SW480 (cell line): Measurements from ENCODE around the gene TSPAN18.

ENCODE experiments used
- DNase-seq: peaks from one replicate; pipeline ENCODE4 v3.0.0-alpha.2; 2016; ENCODE audit warnings: low spot score

Gene TSPAN18

GRCh38 chr11:44957776-44958564, 231.2 kb downstream of the TSPAN18 start:
- DNase-seq: no peak

GRCh38 chr11:44959064-44959463, 232.3 kb downstream of the TSPAN18 start:
- no peak for DNase-seq

DNA sequence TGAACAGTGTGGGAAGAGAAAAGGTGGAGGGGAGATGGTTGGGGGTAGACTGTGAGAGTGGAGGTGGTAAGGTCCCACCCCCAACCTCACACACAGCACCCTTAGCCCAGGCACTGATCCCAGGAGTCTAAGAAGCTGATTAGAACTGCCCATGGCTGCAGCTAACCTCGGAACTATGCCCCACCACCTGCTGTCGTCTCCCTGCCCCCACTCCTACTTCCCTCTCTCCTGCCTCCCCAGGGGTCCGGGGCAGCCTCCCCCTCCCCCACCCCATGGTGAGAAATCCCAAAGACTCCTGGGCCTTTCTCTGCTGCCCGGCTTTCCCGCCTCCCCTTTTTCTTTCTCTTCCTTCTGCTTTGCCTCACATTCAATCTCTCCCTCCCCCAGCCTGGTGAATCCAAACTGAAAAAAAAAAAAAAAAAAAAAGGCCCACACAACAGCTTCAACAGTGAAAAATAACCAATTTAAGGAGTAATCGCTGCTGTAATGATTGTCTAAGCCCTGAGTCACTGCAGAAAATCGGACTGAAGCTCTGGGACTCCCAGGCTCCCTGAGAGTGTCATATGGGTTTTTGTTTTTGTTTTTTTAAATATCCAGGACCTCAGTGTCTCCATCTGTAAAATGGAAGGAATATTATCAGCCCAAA, 233.6 kb downstream of the TSPAN18 start:
- DNase-seq: no peak

GRCh38 chr11:44962464-44962863, 235.7 kb downstream of the TSPAN18 start:
- no peak for DNase-seq

- no peak for DNase-seq
Observed at GRCh38 chr11:44963136-44963535, 236.4 kb downstream of the TSPAN18 start.

- DNase-seq: no peak
Observed at GRCh38 chr11:44963948-44964347, 237.2 kb downstream of the TSPAN18 start.

DNA sequence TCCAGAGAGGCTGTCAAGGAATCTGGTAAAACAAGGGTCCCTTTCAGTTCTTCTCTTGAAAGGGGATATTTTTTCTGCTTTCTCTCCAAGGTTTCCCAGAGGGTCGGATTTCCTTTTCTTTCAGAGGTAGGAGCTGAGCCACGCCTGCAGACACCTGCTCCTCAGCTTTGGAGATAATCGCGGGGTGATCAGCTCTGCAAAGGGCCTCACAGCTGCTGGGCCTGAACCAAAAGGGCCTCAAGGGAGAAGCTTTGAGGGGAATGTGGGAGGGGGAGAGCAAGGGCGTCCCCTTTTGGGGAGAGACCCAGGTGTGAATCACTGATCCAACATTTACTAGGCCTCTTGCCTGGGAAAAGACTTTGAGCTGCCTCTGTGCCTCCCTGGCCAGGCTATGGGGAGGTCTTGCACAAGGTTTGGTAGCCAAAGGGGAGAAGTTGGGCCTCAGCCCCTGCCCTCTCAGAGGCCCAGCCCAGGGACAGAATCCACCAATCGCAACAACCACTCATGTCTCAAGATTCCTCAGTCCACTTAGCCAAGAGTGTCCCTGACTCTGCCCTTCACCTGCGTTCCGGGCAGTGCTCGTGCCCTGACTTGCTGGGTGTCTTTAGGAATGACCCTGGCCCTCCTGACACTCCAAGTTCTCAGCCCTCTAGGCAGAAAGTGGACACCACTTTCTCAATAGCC, 237.9 kb downstream of the TSPAN18 start:
- DNase-seq: no peak

DNA sequence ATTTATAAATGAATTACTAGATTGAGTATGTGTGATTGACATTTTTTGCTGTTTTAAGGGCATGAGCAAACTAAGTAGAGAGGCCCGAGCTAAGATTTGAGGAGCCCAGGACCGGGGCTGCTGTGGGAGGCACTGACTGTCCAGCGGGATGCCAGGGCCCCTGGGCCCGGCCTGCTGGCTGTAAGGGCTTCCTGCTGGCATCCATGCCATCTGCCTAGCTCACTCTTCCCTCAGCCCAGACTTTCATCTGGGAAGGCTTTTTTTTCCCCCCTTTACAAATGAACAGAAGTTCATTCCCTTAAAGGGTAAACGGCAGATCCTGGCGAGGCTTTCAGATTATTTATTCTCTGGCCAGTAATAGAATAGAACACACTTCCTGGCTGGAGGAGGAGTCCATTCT, 239.9 kb downstream of the TSPAN18 start:
- no peak for DNase-seq

DNA sequence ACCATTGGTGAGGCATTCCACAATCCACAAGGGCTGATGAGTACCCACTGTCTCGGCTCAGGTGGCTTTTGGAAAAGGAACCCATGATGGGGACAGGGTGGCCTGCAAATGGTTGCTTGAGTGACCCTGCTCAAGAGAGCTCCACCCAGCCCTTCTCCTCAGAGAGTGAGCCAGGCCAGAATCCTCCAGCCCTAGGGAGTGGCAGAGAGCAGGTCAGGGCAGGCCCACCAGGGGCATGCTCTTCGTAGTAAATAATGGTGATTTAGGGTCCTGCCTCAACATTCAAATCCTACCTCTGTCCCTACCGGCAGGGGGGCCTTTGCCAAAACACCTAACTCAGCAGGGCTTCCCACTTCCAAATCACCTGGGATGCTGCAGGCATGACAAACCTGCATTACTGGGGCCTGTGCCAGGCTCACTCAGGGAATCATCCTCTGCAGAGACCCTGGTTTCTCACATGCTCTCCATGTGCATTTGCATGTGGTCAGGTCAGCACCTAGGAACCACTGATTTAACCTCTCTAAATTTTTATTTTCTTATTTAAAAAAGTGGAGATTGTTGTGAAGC, 241.3 kb downstream of the TSPAN18 start:
- no peak for DNase-seq

GRCh38 chr11:44968510-44968909, 241.7 kb downstream of the TSPAN18 start:
- no peak for DNase-seq

- no peak for DNase-seq
Observed at GRCh38 chr11:44969651-44970252, 243.0 kb downstream of the TSPAN18 start.

DNA sequence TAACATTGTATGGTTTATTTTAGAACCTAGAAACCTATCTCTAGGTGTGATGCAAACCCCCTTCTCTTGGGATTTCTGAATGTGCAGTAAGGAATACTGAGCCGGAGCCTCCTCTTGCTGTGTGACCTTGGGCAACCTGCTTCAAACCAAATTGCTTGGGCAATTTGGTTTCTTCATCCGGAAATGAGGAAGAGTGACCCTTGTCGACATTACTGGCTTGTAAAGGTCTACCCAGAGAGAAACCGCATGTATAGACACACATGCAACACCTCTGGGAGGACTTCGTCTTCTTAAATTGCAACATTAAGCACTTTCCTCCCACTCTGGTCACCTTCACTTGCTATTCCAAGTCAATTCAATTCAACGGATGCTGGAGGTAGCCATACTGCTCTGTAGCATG, 243.5 kb downstream of the TSPAN18 start:
- DNase-seq: no peak

- DNase-seq: no peak
Observed at GRCh38 chr11:44971185-44971584, 244.4 kb downstream of the TSPAN18 start.

DNA sequence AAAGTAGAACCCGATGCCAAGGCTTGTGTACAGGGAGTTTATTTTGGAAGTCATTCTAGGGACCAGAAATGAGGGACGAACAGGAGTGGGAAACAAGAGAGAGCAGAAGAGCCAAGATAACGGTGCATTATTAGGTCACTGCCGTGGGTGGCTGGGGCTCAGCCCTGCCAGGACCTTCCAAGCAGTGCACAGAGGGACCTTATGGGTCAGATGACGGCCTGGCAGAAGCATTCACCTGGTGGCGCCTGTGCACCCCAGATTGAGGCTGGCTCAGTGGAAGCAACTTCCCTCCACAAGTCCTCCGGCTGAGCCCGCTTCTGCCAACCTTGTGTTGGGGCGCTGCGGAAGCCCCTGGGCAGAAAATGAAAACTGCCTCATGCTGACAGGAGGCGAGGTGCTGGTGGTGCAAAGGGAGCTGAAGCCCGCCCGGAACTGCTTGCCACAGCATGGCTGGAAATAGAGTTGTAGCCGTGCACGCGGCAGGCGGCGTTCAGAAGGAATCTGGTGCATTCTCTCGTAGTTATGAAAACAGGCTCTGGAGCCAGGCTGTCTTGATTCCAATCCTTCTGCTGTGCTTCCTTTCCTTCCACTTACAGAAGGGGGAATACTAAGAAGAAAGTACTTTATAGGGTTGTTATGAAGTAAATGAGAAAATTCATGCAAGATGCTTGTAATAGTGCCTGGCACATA, 246.1 kb downstream of the TSPAN18 start:
- no peak for DNase-seq

GRCh38 chr11:44973632-44974401, 247.1 kb downstream of the TSPAN18 start:
- no peak for DNase-seq

DNA sequence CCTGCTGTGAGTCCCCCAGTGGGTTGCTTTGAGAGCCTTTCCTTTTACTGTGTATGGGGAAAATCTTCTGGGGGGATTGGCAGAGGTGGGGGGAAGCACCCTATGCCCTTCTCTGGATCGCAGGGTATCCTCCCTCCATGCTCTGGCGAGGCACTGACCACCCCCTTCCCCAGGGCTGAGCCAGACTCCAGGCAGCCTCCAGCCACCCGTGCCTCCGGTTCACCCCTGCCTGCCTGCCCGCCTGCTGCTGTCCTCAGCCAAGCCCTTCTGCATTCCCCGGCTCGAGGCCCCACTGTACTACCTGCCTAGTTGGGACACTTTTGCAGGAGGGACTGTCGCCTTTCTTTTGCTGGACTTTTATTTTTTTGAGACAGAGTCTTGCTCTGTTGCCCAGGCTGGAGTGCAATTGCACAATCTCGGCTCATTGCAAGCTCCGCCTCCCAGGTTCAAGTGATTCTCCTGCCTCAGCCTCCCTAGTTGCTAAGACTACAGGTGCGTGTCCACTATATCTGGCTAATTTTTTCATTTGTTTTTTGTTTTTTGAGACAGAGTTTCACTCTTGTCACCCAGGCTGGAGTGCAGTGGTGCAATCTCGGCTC, 247.7 kb downstream of the TSPAN18 start:
- DNase-seq: no peak

DNA sequence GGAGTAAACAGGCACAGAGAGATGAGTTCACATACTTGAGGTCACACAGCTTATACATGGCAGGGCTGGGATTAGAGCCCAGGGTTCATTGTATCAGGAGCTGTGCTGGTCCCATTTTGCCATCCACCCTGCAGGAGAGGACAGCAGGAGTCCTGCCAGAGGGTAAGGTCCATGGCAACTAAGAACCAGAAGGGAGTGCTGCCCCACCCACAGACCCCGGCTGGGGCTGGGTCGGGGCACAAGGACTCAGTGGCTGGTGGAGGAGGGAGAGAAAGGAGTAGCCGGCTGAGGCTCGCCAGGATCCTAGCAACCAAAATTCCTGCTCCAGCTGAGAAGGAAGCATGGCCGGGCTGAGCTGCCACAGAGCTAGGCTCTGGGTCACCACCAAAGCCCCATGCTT, 249.8 kb downstream of the TSPAN18 start:
- no peak for DNase-seq

GRCh38 chr11:44977493-44977984, 250.8 kb downstream of the TSPAN18 start:
- no peak for DNase-seq

- DNase-seq: no peak
Observed at GRCh38 chr11:44978274-44978960, 251.7 kb downstream of the TSPAN18 start.

- DNase-seq: no peak
Observed at GRCh38 chr11:44978961-44979331, 252.2 kb downstream of the TSPAN18 start.
